H4 (cell line): ENCODE results near the gene DALRD3. TPM values are rescaled to one million over a fixed set of nuclear protein-coding genes. Genes with fewer than 3 reads are reported as not detected.

Source experiments
- DNase-seq: peaks from one replicate; pipeline ENCODE4 v3.0.0-alpha.2; 2015; ENCODE audit warnings: low spot score
- total RNA-seq: library from RNA; depleted of rRNA; stranded (reverse); fragments of >200 nt; shearing (Covaris generic); gene quantifications from 2 replicates; pipeline ENCODE4 v1.2.3, GENCODE V29; 2014; rRNA removed

DALRD3 gene
- total RNA-seq: 31.4 and 44.1 TPM in 2 replicates

- DNase-seq: peak; percentile 40
These were observed at the start of gene DALRD3 for GRCh38 chr3:49017971-49018706. Gene DALRD3 (minus strand): TSS chr3:49018580. CDS start chr3:49018564, 16 bp downstream.

GRCh38 chr3:49058011-49058410 is 39.6 kb upstream of the DALRD3 start:
- DNase-seq: no peak

- DNase-seq: no peak
These were observed 38.9 kb upstream of the DALRD3 start for GRCh38 chr3:49057268-49057667.

- DNase-seq: no peak
These were observed 36.0 kb upstream of the DALRD3 start for GRCh38 chr3:49054344-49054862.

- no peak for DNase-seq
These were observed 35.2 kb upstream of the DALRD3 start for GRCh38 chr3:49053543-49053942.

GRCh38 chr3:49035281-49035680 is 16.9 kb upstream of the DALRD3 start:
- no peak for DNase-seq

- DNase-seq: no peak
These were observed 16.3 kb upstream of the DALRD3 start for GRCh38 chr3:49034650-49035049.

- no peak for DNase-seq
These were observed 14.4 kb upstream of the DALRD3 start for GRCh38 chr3:49032646-49033304.

GRCh38 chr3:49030321-49030720 is 11.9 kb upstream of the DALRD3 start:
- DNase-seq: no peak

- DNase-seq: no peak
These were observed 11.1 kb upstream of the DALRD3 start for GRCh38 chr3:49029563-49029884.

- DNase-seq: peak; percentile 84
These were observed 10.5 kb upstream of the DALRD3 start, which contains the start of gene IMPDH2 for GRCh38 chr3:49028673-49029562. Gene IMPDH2 (minus strand): TSS chr3:49029398. CDS start chr3:49029350, 48 bp downstream.

- DNase-seq: no peak
These were observed 9.9 kb upstream of the DALRD3 start for GRCh38 chr3:49028298-49028672.

- no peak for DNase-seq
These were observed 9.3 kb upstream of the DALRD3 start for GRCh38 chr3:49027634-49028033.

- DNase-seq: no peak
These were observed 8.2 kb upstream of the DALRD3 start for GRCh38 chr3:49026536-49026935.

GRCh38 chr3:49025793-49026520 is 7.6 kb upstream of the DALRD3 start:
- DNase-seq: no peak

- no peak for DNase-seq
These were observed 6.8 kb upstream of the DALRD3 start for GRCh38 chr3:49025005-49025792.

- DNase-seq: no peak
These were observed 6.1 kb upstream of the DALRD3 start for GRCh38 chr3:49024449-49024848.

GRCh38 chr3:49023775-49024174 is 5.4 kb upstream of the DALRD3 start:
- no peak for DNase-seq

- no peak for DNase-seq
These were observed 4.3 kb upstream of the DALRD3 start for GRCh38 chr3:49022688-49023171.
